Measurements from ENCODE around the gene OR1I1.

- TF ChIP-seq, protein P1, sequence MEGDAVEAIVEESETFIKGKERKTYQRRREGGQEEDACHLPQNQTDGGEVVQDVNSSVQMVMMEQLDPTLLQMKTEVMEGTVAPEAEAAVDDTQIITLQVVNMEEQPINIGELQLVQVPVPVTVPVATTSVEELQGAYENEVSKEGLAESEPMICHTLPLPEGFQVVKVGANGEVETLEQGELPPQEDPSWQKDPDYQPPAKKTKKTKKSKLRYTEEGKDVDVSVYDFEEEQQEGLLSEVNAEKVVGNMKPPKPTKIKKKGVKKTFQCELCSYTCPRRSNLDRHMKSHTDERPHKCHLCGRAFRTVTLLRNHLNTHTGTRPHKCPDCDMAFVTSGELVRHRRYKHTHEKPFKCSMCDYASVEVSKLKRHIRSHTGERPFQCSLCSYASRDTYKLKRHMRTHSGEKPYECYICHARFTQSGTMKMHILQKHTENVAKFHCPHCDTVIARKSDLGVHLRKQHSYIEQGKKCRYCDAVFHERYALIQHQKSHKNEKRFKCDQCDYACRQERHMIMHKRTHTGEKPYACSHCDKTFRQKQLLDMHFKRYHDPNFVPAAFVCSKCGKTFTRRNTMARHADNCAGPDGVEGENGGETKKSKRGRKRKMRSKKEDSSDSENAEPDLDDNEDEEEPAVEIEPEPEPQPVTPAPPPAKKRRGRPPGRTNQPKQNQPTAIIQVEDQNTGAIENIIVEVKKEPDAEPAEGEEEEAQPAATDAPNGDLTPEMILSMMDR (conservative IDR thresholded peaks at IDR 0.05; ENCODE audit: low read depth, low read length): no peak
- TF ChIP-seq POLR2A (IDR thresholded peaks at IDR 0.05; ENCODE audit: low read depth, low read length): no peak
- no peak for TF ChIP-seq CEBPB (IDR thresholded peaks at IDR 0.05; ENCODE audit: low read depth, low read length)
- no peak for TF ChIP-seq RAD21 (IDR thresholded peaks at IDR 0.05; ENCODE audit: low read length)
- no peak for TF ChIP-seq MAFK (IDR thresholded peaks at IDR 0.05; ENCODE audit: low read depth, low read length)
- no peak for TF ChIP-seq FOS (IDR thresholded peaks at IDR 0.05; ENCODE audit: low read depth, low read length)
- no peak for TF ChIP-seq RCOR1 (IDR thresholded peaks at IDR 0.05; ENCODE audit: insufficient replicate concordance, low read length)
- TF ChIP-seq SMC3 (IDR thresholded peaks at IDR 0.05; ENCODE audit: low read depth, low read length): no peak
- no peak for TF ChIP-seq BHLHE40 (IDR thresholded peaks at IDR 0.05; ENCODE audit: low read depth, low read length)
Measured at GRCh38 chr19:15042826-15043225, 39.2 kb upstream of the OR1I1 start.

Measured in IMR-90 (cell line).